Naive thymus-derived CD4-positive, alpha-beta T cell (primary cell): ENCODE measurements around the gene RAD23A. TPM values are rescaled to one million over a fixed set of nuclear protein-coding genes. Genes with fewer than 3 reads are reported as not detected.
"Not testable (repeated sequence)": the region's sequence is repeated elsewhere in the genome, so short reads cannot be mapped to it uniquely, and the experiment has no call there.

Experiments
- ATAC-seq: fragments of 150-1000 bp; cut with Tn5 transposase; 2 replicates; pipeline ENCODE4 v1.10.0; 2021; ENCODE audit warnings: mild to moderate bottlenecking, moderate library complexity
- CTCF ChIA-PET: fragments of 350-600 bp; sonication (Branson Sonifier 250); formaldehyde crosslinking; loops from one replicate; lab custom pipeline; 2021; ENCODE audit warnings: antibody characterized with exemption; lab: Charles Lee
- POLR2A ChIA-PET: fragments of 350-600 bp; sonication (Branson Sonifier 250); formaldehyde crosslinking; loops from one replicate; lab custom pipeline; 2021; ENCODE audit warnings: antibody characterized with exemption, inconsistent platforms; lab: Charles Lee
- DNase-seq, 9 donors: peaks; one replicate each; pipeline versions ENCODE4 v3.0.0 to v3.0.0-alpha.2; 2020 to 2022; ENCODE audit warnings: mixed read lengths in 1 of 9
- H3K27ac ChIP-seq: one replicate; pipeline ENCODE4 v1.7.0; 2013; ENCODE audit warnings: mild to moderate bottlenecking, low read depth, low read length, moderate library complexity
- H3K27me3 ChIP-seq, 2 donors: one replicate each; pipeline ENCODE4 v1.7.0; 2013; ENCODE audit warnings: low read length in 2 of 2, mild to moderate bottlenecking in 2 of 2, moderate library complexity in 2 of 2; ENCODE audit not compliant: control insufficient read depth in 2 of 2, insufficient read depth in 2 of 2
- H3K36me3 ChIP-seq, 3 experiments: 1 replicate in 2 of 3; 2 replicates in 1 of 3; pipeline ENCODE4 v1.7.0; 2013; ENCODE audit warnings: low read length in 3 of 3, mild to moderate bottlenecking in 3 of 3, moderate library complexity in 1 of 3; ENCODE audit not compliant: insufficient read depth in 3 of 3, control insufficient read depth in 2 of 3
- H3K4me1 ChIP-seq, 2 donors: one replicate each; pipeline ENCODE4 v1.7.0; 2013; ENCODE audit warnings: low read length in 2 of 2, mild to moderate bottlenecking in 2 of 2, moderate library complexity in 1 of 2; ENCODE audit not compliant: control insufficient read depth in 2 of 2, insufficient read depth in 2 of 2
- H3K4me3 ChIP-seq: 2 replicates; pipeline ENCODE4 v1.7.0; 2013; ENCODE audit warnings: mild to moderate bottlenecking, low read length
- H3K9me3 ChIP-seq, 3 experiments: 1 replicate in 2 of 3; 2 replicates in 1 of 3; pipeline ENCODE4 v1.7.0; 2013; ENCODE audit warnings: low read length in 3 of 3; ENCODE audit not compliant: control insufficient read depth in 2 of 3
- H3K27ac Mint-ChIP-seq, 9 donors: one replicate each; pipeline ENCODE4 v1.8.0; 2020 to 2022; ENCODE audit warnings: mixed read lengths in 9 of 9, mild to moderate bottlenecking in 8 of 9, moderate library complexity in 5 of 9, inconsistent platforms in 2 of 9
- H3K27me3 Mint-ChIP-seq, 5 donors: one replicate each; pipeline ENCODE4 v1.8.0; 2021 to 2022; ENCODE audit warnings: mixed read lengths in 5 of 5, mild to moderate bottlenecking in 1 of 5
- H3K36me3 Mint-ChIP-seq, 5 donors: one replicate each; pipeline ENCODE4 v1.8.0; 2020 to 2022; ENCODE audit warnings: mixed read lengths in 5 of 5, mild to moderate bottlenecking in 3 of 5, inconsistent platforms in 1 of 5
- H3K4me1 Mint-ChIP-seq, 7 donors: one replicate each; pipeline ENCODE4 v1.8.0; 2020 to 2022; ENCODE audit warnings: mixed read lengths in 7 of 7, mild to moderate bottlenecking in 3 of 7, inconsistent platforms in 1 of 7
- H3K4me3 Mint-ChIP-seq, 10 donors: one replicate each; pipeline ENCODE4 v1.8.0; 2020 to 2022; ENCODE audit warnings: mild to moderate bottlenecking in 10 of 10, mixed read lengths in 10 of 10, moderate library complexity in 6 of 10, inconsistent platforms in 2 of 10
- H3K9me3 Mint-ChIP-seq, 11 donors: one replicate each; pipeline ENCODE4 v1.8.0; 2020 to 2022; ENCODE audit warnings: mixed read lengths in 11 of 11, mild to moderate bottlenecking in 4 of 11, inconsistent platforms in 1 of 11, moderate library complexity in 1 of 11
- intact Hi-C, 2 donors: fragments of 100-400 bp; cut with micrococcal nuclease; formaldehyde crosslinking; loops; one replicate each; pipeline ENCODE4 v1.15.1; 2023
- polyA plus RNA-seq, 2 donors: library from polyadenylated mRNA; unstranded; fragments of 300-500 nt; fragmentation: Illumina TruSeq; gene quantifications; one replicate each; pipeline ENCODE4 v1.2.3, GENCODE V29; 2021
- total RNA-seq, 6 experiments: library from RNA in 5 of 6; stranded (reverse) in 5 of 6; gene quantifications; 1 replicate in 5 of 6; 2 replicates in 1 of 6; pipeline ENCODE4 v1.2.3 and lab custom pipeline; 2021 to 2026

Gene RAD23A
- total and polyA plus RNA-seq, 7 experiments from 2014 or later: 75.0 to 111 (median 90.5) TPM

GRCh38 chr19:12913011-12913561 lies 32.6 kb upstream of the RAD23A start:
- peaks cover 0 to 2% (median 0%) of the 10 kb centered on the region in 5 donors for H3K36me3 Mint-ChIP-seq
- intact Hi-C loops: no loop called here
- CTCF ChIA-PET: interaction anchor here (0.7 to 2.1 kb wide), 6 partner anchors 20 to 52 kb away, joined by 3 to 8 read pairs (median 4); partner anchors contain the start of genes FARSA, GCDH and KLF1
- H3K9me3 Mint-ChIP-seq: no peaks in the 10 kb centered on the region
- H3K4me1 Mint-ChIP-seq: peaks cover 11 to 32% (median 25%) of the 10 kb centered on the region in 7 donors
- H3K27me3 Mint-ChIP-seq: no peaks in the 10 kb centered on the region
- peaks cover 12 to 23% of the 10 kb centered on the region in 2 donors for H3K4me1 ChIP-seq
- no peaks in the 10 kb centered on the region for H3K27me3 ChIP-seq
- H3K4me3 Mint-ChIP-seq: peak overlapping the region in 6 of 10 donors; percentile 23 to 88 (median 52)
- H3K9me3 ChIP-seq: no peaks in the 10 kb centered on the region
- ATAC-seq: no peak
- POLR2A ChIA-PET: interaction anchor here (0.6 to 3.7 kb wide), 15 partner anchors 11 to 299 kb away, joined by 3 to 46 read pairs (median 5); partner anchors contain the start of genes CALR, FARSA and GCDH
- peak overlapping the region; percentile 54 for H3K27ac ChIP-seq
- no peaks in the 10 kb centered on the region for H3K36me3 ChIP-seq
- H3K4me3 ChIP-seq: no peak overlapping the region
- peak overlapping the region; percentile 81 to 99 (median 97) for H3K27ac Mint-ChIP-seq
- no peak for DNase-seq

- Mint-ChIP-seq H3K4me1 (peaks cover 11 to 37% (median 28%) of the 10 kb centered on the region in 7 donors), H3K27ac (peak overlapping the region; percentile 81 to 99 (median 97)), H3K36me3 (peaks cover 0 to 2% (median 0%) of the 10 kb centered on the region in 5 donors), H3K4me3 (peak overlapping the region; percentile 67 to 88 (median 79)), H3K9me3 (peaks cover 0 to 1% (median 0%) of the 10 kb centered on the region in 11 donors), H3K27me3 (no peaks in the 10 kb centered on the region)
- Histone ChIP-seq H3K4me3 (peak overlapping the region; percentile 15), H3K27me3 (no peaks in the 10 kb centered on the region), H3K9me3 (no peaks in the 10 kb centered on the region), H3K27ac (peak overlapping the region; percentile 54), H3K36me3 (no peaks in the 10 kb centered on the region), H3K4me1 (peaks cover 12 to 31% of the 10 kb centered on the region in 2 donors)
- ChIA-PET POLR2A (interaction anchor here (0.6 to 3.7 kb wide), 18 partner anchors 9 to 1090 kb away, joined by 3 to 46 read pairs (median 6); partner anchors contain the start of genes CALR, FARSA and GCDH), CTCF (interaction anchor here (0.7 to 2.1 kb wide), 6 partner anchors 19 to 51 kb away, joined by 3 to 8 read pairs (median 4); partner anchors contain the start of genes FARSA, GCDH and KLF1)
- peak; percentile 18 to 78 (median 67) for DNase-seq
- intact Hi-C loops: loop anchor here in 1 of 2 donors (1.0 kb wide), 1 partner anchor 23 kb away; the partner anchor contains the start of gene GCDH
- peak; percentile 90 for ATAC-seq
Measured at GRCh38 chr19:12913851-12914690, 31.6 kb upstream of the RAD23A start.

- H3K4me1 ChIP-seq: peaks cover 12 to 31% of the 10 kb centered on the region in 2 donors
- not testable (repeated sequence) for H3K9me3 ChIP-seq, ATAC-seq, H3K36me3 ChIP-seq, H3K4me3 ChIP-seq, H3K27me3 Mint-ChIP-seq, DNase-seq, H3K27me3 ChIP-seq, H3K9me3 Mint-ChIP-seq, H3K27ac ChIP-seq, H3K36me3 Mint-ChIP-seq
- Mint-ChIP-seq H3K4me1 (peaks cover 11 to 48% (median 37%) of the 10 kb centered on the region in 7 donors), H3K4me3 (peak overlapping the region in 2 of 10 donors; percentile 21 to 52), H3K27ac (peak overlapping the region in 7 of 9 donors; percentile 15 to 82 (median 43))
- ChIA-PET POLR2A (interaction anchor here (0.6 to 3.7 kb wide), 5 partner anchors 13 to 27 kb away, joined by 3 to 46 read pairs (median 23); partner anchors contain the start of genes FARSA and GCDH), CTCF (interaction anchor here (1.2 kb wide), 1 partner anchor 26 kb away, joined by 3 read pairs; no protein-coding TSS in a partner anchor)
- intact Hi-C loops: loop anchor here in 1 of 2 donors (5.0 kb wide), 1 partner anchor 34 kb away; the partner anchor contains the start of gene DNASE2
Measured at GRCh38 chr19:12915860-12916259, 29.8 kb upstream of the RAD23A start.

GRCh38 chr19:12918253-12918652 lies 27.4 kb upstream of the RAD23A start:
- H3K4me3 Mint-ChIP-seq: peak overlapping the region in 9 of 10 donors; percentile 23 to 87 (median 76)
- ATAC-seq (no peak), DNase-seq (no peak)
- Histone ChIP-seq H3K4me1 (peaks cover 12 to 27% of the 10 kb centered on the region in 2 donors), H3K36me3 (peaks cover 0 to 13% (median 9%) of the 10 kb centered on the region in 3 experiments), H3K27me3 (no peaks in the 10 kb centered on the region), H3K27ac (no peak overlapping the region), H3K9me3 (no peaks in the 10 kb centered on the region), H3K4me3 (no peak overlapping the region)
- H3K27me3 Mint-ChIP-seq: no peaks in the 10 kb centered on the region
- H3K9me3 Mint-ChIP-seq: peaks cover 0 to 3% (median 0%) of the 10 kb centered on the region in 11 donors
- peak overlapping the region in 6 of 9 donors; percentile 48 to 96 (median 91) for H3K27ac Mint-ChIP-seq
- H3K36me3 Mint-ChIP-seq: peaks cover 4 to 17% (median 6%) of the 10 kb centered on the region in 5 donors
- ChIA-PET CTCF (no interaction called here), POLR2A (interaction anchor here (0.6 to 5.1 kb wide), 2 partner anchors 20 to 118 kb away, joined by 4 to 34 read pairs; partner anchors contain the start of gene CALR)
- intact Hi-C loops: loop anchor here (2.0 to 5.0 kb wide), 3 partner anchors 15 to 39 kb away; partner anchors contain the start of genes GADD45GIP1 (in 2 of the 2), DNASE2 (in 1 of the 2) and FARSA (in 1 of the 2)
- H3K4me1 Mint-ChIP-seq: peaks cover 9 to 51% (median 34%) of the 10 kb centered on the region in 7 donors

- Mint-ChIP-seq H3K4me3 (peak overlapping the region in 1 of 10 donors; percentile 16), H3K9me3 (peaks cover 0 to 3% (median 0%) of the 10 kb centered on the region in 11 donors), H3K36me3 (peaks cover 5 to 26% (median 7%) of the 10 kb centered on the region in 5 donors), H3K27ac (peak overlapping the region in 7 of 9 donors; percentile 3 to 86 (median 68)), H3K27me3 (no peaks in the 10 kb centered on the region), H3K4me1 (peaks cover 0 to 30% (median 16%) of the 10 kb centered on the region in 7 donors)
- no peaks in the 10 kb centered on the region for H3K9me3 ChIP-seq
- CTCF ChIA-PET: interaction anchor here (0.6 to 0.9 kb wide), 4 partner anchors 13 to 193 kb away, joined by 3 to 4 read pairs (median 4); no protein-coding TSS in a partner anchor
- H3K4me3 ChIP-seq: no peak overlapping the region
- intact Hi-C loops: no loop called here
- no peaks in the 10 kb centered on the region for H3K27me3 ChIP-seq
- H3K4me1 ChIP-seq: peaks cover 0 to 8% of the 10 kb centered on the region in 2 donors
- no peak overlapping the region for H3K27ac ChIP-seq
- DNase-seq (no peak), ATAC-seq (no peak)
- POLR2A ChIA-PET: interaction anchor here (0.7 to 5.1 kb wide), 9 partner anchors 8 to 1037 kb away, joined by 3 to 34 read pairs (median 4); partner anchors contain the start of genes CALR, FARSA and GCDH
- H3K36me3 ChIP-seq: peaks cover 6 to 33% (median 15%) of the 10 kb centered on the region in 3 experiments
Measured at GRCh38 chr19:12921047-12921446, 24.6 kb upstream of the RAD23A start.
